HG03095 (cell line): ENCODE measurements around the gene C1QTNF12.

Source experiments
- ATAC-seq: cut with Tn5 transposase; IDR thresholded peaks from one replicate; pipeline ENCODE4 v1.9.1; 2021; ENCODE audit warnings: moderate library complexity; ENCODE audit not compliant: unreplicated experiment

Gene C1QTNF12

GRCh38 chr1:1246577-1247340, at the start of gene C1QTNF12:
Gene C1QTNF12, minus strand, starts transcription at chr1:1246722. Its CDS starts 32 bp downstream, at chr1:1246690.
- ATAC-seq = no peak

- no peak for ATAC-seq
These were observed 48.8 kb upstream of the C1QTNF12 start for GRCh38 chr1:1295154-1295923.

- ATAC-seq = no peak
These were observed 47.8 kb upstream of the C1QTNF12 start for GRCh38 chr1:1294250-1294890.

GRCh38 chr1:1293263-1294249, 47.0 kb upstream of the C1QTNF12 start:
- no peak for ATAC-seq

- ATAC-seq = no peak
These were observed 46.3 kb upstream of the C1QTNF12 start for GRCh38 chr1:1292851-1293250.

- ATAC-seq = no peak
These were observed 45.9 kb upstream of the C1QTNF12 start for GRCh38 chr1:1292442-1292779.

GRCh38 chr1:1291548-1292441, 45.3 kb upstream of the C1QTNF12 start:
- no peak for ATAC-seq

- ATAC-seq = no peak
These were observed 44.6 kb upstream of the C1QTNF12 start for GRCh38 chr1:1291023-1291528.

GRCh38 chr1:1290238-1290731, 43.8 kb upstream of the C1QTNF12 start:
- ATAC-seq = no peak

GRCh38 chr1:1287288-1288110, 41.0 kb upstream of the C1QTNF12 start:
- ATAC-seq = no peak

- no peak for ATAC-seq
These were observed 40.1 kb upstream of the C1QTNF12 start for GRCh38 chr1:1286313-1287261.

- ATAC-seq = no peak
These were observed 39.2 kb upstream of the C1QTNF12 start for GRCh38 chr1:1285611-1286311.

GRCh38 chr1:1285102-1285571, 38.6 kb upstream of the C1QTNF12 start:
- ATAC-seq = no peak

GRCh38 chr1:1284221-1285101, 37.9 kb upstream of the C1QTNF12 start:
- ATAC-seq = no peak

GRCh38 chr1:1283821-1284220, 37.3 kb upstream of the C1QTNF12 start:
- no peak for ATAC-seq

GRCh38 chr1:1282998-1283397, 36.5 kb upstream of the C1QTNF12 start:
- ATAC-seq = no peak
